A673 (cell line): ENCODE measurements around the gene NPTN.

ENCODE experiments used
- CTCF ChIP-seq: fragments of 300-800, 200-600 bp; sonication (generic); conservative IDR thresholded peaks from 2 replicates; pipeline ENCODE4 v1.5.1; 2017; ENCODE audit warnings: low read depth, mild to moderate bottlenecking, antibody characterized with exemption, low read length, moderate library complexity, mixed read lengths
- EZH2 ChIP-seq: fragments of 200-600 bp; sonication (generic); IDR thresholded peaks from 2 replicates; pipeline ENCODE4 v1.6.1; 2017; ENCODE audit warnings: borderline replicate concordance, low read depth, mild to moderate bottlenecking, mixed read lengths, antibody characterized with exemption, low read length; ENCODE audit not compliant: poor library complexity, severe bottlenecking

- TF ChIP-seq EZH2 (no peak), CTCF (no peak)
Measured at GRCh38 chr15:73637527-73637926, 4.3 kb upstream of the NPTN start.
